HG03457 (cell line): ENCODE results near the gene PRIMPOL.
"Not testable (repeated sequence)": the region's sequence is repeated elsewhere in the genome, so short reads cannot be mapped to it uniquely, and the experiment has no call there.

Source experiments
- ATAC-seq: cut with Tn5 transposase; IDR thresholded peaks from one replicate; pipeline ENCODE4 v1.9.1; 2021; ENCODE audit warnings: moderate number of reproducible peaks; ENCODE audit not compliant: unreplicated experiment

PRIMPOL gene

DNA sequence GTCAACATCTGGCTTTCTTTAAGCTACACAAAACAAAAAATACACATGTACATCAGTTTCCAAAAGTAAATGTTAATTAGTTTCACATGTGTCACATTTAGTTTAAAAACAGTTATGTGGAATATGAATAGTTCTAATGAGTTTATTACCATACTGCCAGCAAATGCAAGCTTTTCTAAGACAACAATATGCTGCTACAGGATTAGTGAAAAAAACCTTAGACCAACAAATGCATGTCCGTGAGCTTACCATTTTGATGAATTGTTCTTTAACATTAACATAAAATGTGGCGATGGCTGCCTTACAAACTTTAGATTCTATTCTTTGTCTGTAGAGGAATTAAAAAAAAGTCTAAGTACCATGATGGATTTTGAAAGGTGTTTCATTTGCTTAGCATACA lies 52.6 kb downstream of the PRIMPOL start:
- ATAC-seq = no peak

DNA sequence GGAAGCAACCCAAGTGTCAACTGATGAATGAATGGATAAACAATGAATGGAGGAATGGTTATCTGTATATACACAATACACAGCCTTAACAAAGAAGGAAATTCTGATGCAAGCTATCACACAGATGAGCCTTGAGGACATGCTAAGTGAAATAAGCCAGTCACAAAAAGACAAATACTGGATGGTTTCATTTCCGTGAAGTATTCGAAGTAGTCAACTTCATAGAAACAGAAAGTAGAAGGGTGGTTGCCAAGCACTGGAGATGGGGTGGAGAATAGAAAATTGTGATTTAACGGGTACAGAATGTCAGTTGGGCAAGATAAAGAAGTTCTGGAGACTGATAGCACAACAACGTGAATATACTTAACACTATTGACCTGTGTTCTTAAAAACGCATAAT lies 56.2 kb downstream of the PRIMPOL start:
- ATAC-seq = no peak

DNA sequence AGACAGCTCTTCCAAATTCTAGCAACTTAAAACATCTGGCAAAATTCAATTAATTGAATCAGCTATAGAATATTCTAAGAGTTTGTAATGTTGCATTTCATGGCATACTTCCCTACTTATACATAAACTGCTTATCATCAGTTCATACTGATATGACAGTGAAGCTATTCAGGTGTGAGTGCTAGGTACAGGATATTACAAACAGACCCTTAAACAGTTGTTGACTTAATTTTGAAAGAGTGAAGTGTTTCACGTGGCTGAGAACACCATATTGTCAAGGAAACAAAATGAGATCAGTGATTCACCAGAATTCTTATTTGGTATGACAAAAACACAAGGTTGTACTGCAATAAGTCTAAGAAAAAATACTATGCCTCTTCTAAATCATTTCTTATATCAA lies 56.9 kb downstream of the PRIMPOL start:
- ATAC-seq = no peak

DNA sequence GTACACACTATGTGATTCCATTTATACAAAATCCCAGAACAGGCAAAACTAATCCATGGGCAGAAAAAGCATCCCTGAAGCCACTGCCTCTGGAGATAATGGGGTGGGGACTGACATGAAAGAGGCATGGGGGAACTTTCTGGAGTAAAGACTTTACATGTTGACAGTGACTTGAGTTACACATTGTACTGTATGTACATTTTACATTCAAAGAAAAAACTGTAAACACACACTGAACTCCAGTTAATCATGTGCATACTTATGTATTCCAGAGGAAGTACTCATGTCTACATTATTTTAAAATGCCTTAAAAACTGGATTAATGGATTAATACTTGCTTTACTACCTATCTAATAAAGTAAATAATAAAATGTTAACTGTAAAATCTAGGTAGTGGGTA lies 62.8 kb downstream of the PRIMPOL start:
- no peak for ATAC-seq

DNA sequence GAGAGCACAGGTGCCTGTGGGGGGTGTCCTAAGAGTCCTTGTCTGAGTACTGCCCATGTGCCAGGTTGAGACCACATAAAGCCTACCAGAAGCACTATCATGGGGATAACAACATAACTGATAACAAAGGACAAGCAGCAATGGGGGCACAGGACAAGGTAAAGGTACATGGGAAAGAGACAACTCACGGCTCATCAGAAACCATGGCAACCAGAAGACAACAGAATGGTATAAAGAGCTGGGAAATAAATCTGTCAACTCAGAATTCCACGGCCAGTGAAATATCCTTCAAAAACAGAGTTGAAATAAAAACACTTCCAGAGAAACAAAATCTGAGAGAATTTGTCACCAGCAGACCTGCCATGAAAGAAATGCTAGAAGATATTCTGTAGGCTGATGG lies 64.3 kb downstream of the PRIMPOL start:
- ATAC-seq = no peak

DNA sequence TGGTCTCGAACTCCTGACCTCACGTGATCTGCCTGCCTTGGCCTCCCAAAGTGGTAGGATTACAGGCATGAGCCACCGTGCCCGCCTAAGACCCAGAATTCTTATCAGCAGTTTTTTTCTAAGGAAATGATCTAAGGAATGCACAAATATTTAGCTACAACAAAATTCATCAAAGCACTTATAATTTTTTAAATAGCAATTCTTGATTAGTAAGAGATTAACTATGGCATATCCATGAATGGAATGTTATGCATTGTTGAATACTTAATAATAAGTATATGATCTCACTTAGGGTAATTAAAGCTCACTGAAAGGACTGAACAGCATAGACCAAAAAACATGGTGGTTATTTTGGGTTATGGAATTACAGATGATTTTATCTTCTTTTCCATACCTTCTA lies 66.0 kb downstream of the PRIMPOL start:
- no peak for ATAC-seq

DNA sequence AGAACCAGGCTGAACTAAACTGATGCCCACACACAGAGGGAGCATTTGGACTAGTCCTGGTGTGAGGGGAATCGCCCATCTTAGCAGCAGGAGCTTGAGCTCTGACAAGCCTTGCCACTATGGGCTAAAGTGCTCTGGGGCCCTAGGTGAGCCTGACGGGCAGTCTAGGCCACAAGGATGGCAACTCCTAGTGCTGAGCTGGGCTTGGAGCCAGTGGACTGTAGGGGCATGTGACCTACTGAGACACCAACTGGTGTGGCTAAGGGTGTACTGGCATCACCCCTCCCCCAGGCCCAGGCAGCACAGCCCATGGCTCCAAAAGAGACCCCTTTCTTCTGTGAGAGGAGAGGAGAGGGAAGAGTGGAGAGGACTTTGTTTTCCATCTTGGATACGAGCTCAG lies 69.9 kb downstream of the PRIMPOL start:
- ATAC-seq = no peak

DNA sequence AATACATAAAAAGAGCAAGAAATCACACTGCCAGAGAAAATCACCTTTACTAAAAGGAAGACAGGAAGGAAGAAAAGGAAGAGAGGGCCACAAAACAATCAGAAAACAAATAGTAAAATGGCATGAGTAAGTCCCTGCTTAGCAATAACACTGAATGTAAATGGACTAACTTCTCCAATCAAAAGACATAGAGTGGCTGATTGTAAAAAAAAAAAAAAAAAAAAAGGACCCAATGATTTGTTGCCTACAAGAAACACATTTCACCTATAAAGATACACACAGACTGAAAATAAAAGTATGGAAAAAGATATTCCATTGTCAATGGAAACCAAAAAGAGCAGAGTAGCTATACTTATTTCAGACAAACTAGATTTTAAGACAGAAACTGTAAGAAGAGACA lies 71.7 kb downstream of the PRIMPOL start:
- no peak for ATAC-seq

DNA sequence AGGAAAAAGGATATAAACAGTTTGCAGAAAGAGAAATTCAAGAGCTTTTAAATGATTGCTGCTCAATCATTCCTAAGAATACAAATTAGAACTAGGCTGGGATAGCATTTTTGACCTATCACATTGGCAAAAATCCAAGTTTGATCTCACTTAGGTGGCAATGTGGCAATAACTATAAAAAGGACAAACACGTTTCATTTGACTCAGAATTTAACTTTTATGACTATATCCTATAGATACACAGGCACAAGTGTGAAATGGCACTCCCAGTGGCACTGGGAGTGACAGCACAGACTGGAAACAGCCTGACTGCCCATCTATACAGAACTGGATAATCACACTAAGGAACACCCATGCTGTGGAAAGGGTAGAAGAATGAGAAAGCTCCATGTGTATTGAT lies 73.3 kb downstream of the PRIMPOL start:
- no peak for ATAC-seq

DNA sequence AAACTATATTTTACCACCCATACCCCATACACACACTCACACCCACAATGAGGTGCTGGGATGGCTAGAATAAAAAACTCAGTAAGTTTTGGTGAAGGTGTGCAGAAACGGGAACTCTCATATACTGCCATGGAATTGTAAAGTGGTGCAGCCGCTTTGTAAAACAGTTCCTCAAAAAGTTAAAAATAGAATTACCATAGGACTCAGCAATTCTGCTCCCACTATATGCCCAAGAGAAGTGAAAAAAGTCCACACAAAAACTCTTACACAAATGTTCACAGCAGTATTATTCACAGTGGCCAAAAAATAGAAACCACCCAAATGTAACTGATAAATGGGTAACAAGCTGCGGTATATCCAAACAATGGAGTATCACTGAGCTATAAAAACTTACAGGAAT lies 77.9 kb downstream of the PRIMPOL start:
- ATAC-seq = no peak

DNA sequence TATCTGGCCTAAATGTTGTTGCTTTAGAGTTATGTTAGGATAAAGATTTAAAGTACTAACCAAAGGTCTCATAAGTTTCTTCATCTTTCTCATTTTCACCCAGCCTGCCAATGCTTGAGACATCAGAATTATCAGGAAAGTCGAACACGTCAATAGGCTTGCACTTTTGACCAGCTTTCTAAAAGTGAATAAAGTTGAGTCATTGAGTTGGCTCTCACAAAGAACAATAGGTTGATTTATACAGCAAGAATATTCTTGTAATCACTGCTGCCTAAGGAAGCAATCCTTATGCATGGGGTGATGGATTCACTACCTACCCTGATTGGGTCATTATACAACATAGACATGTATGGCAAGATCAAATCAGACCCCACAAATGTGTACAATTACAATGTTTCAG lies 79.3 kb downstream of the PRIMPOL start:
- no peak for ATAC-seq

DNA sequence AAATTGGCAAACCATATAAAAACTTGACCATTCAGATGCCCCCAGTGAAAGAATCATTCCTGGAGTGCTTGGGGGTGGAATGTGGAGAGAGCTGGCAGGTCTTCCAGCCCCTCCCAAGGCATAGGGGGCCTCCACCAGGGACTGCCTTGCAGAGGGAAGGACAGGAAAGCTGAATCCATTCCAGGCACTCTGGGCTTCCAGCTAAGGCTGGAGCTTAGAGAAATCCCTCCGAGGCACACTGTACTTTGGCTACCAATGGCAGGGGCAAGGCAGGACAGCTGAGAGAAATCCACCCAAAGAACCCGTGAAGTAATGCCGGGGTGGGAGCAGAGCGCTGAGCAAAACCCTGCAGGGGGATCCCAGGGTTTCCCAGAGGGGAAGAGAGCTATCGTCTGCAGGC lies 80.4 kb downstream of the PRIMPOL start:
- no peak for ATAC-seq

DNA sequence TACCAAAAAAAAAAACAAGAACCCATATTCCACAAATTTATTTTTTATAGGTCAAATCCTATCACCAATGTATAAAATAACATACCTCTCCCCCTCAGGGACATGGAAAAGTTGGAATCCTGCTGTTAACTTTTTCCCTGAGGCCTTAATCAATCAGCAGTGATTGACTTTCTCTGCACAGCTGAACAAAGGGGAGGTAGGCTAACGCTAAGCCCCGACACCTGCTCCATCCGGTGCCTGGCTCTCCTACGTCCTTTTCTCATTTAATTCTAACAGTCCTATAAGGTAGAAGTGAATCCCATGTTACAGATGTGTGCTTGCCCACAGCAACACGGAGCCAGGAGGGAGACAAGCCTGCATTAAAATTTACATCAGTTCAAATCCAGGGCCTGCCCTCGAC lies 81.5 kb downstream of the PRIMPOL start:
- ATAC-seq = no peak

DNA sequence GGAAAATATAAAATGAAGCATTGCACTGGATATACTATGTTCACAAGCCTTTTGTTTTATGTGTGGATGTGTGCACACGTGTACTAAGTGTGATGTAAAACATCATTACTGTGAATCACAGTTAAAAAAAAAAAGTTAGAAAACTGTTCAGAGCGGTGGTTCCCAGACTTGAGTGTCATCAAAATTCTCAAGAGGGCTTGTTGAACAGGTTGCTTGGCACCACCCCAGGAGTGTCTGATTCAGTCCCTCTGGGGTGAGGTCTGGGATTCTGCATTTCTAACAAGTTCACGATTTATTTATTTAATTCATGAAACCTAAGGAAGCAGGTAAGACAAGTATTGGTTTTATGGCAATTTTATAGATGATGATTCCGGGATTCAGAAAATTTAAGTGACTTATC lies 82.6 kb downstream of the PRIMPOL start:
- no peak for ATAC-seq

DNA sequence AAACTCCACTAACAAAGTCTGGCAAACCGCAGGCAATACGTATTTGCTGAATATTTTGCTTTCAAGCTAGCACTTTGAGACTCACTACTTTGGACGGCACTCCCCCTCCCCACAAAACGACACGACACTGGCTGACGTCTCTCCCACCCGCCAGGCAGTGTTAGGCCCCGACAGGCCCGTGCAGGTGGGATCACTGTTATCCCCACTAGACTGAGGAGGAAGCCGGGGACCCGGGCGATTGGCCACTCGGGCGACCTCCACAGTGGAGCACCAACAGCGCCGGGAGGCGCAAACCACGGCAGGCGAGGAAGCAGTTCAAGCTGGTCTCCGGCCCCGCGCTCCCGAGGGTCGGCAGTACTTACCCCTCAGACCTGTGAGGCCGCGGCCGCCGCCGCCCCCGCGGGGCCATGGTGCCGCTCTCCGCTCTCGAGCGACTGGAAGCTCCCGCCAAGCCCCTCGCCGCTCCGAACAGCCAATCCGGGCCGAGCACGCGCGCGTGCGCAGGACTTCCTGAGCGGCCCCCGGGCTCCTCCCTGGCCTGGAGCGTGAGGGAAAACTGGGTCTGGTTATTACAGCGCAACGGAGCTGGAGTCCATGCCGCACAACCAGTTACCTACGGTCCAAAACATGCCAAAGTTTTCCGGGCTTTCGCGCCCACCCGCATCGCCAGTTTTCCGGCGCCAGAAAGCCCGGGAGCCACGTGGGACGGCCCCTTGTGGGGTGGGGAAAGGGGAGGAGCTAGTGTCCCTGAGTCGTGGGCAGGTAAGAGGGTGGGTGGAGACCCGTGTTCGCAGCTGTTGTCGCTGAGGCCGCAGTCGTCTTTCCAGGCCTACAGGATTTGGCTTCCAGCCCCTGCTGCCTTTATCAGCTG lies 84.4 kb downstream of the PRIMPOL start, which contains the start of gene CENPU:
Gene CENPU, minus strand, starts transcription at position 443 of the 871 bp plus-strand sequence. Its CDS starts 34 bp downstream, at position 409.
- peak; percentile 93 for ATAC-seq

DNA sequence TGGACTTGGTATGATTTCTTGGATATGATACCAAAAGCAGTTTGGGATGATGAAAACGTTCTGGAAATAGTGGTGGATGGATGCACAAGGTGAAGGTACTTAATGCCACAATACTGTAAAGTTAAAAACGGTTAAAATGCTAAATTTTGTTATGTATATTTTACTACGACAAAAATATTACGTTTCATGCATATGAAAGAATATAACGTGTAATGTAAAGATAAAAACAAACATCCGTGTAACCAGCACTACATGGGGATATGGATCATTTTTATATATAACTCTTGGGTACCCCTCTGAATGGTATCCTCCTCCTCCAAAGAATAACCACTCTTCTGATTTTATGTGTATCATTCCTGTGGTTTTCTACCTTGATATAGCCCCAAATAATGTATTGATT lies 85.2 kb downstream of the PRIMPOL start:
- ATAC-seq = no peak

DNA sequence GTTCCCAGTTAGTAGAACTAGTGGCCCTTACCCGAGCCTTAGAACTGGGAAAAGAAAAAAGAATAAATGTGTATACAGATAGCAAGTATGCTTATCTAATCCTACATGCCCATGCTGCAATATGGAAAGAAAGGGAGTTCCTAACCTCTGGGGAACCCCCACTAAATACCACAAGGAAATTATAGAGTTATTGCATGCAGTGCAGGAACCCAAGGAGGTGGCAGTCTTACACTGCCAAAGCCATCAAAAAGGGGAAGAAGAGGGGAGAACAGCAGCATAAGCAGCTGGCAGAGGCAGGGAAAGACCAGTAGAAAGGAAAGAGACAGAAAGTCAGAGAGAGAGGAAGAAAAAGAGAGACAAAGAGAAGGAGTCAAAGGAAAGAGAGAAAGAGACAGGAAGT lies 90.0 kb downstream of the PRIMPOL start:
- not testable (repeated sequence) for ATAC-seq

DNA sequence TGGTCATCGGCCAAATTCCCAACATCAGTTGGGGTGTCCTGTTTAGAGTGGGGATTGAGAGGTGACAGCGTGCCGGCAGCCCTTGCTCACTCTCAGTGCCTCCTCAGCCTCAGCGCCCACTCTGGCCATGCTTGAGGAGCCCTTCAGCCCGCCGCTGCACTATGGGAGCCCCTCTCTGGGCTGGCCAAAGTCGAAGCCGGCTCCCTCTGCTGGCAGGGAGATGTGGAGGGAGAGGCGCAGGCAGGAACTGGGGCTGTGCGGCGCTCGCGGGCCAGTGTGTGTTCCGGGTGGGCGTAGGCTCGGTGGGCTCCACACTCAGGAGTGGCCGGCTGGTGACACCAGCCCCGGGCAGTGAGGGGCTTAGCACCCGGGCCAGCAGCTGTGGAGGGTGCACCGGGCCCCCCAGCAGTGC lies 91.4 kb downstream of the PRIMPOL start:
- ATAC-seq = no peak

DNA sequence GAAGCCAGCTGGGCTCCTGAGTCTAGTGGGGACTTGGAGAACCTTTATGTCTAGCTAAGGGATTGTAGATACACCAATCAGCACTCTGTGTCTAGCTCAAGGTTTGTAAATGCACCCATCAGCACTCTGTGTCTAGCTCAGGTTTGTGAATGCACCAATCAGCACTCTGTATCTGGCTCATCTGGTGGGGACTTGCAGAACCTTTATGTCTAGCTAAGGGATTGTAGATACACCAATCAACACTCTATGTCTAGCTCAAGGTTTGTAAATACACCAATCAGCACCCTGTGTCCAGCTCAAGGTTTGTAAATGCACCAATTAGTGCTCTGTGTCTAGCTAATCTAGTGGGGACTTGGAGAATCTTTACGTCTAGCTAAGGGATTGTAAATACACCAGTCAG lies 92.1 kb downstream of the PRIMPOL start:
- not testable (repeated sequence) for ATAC-seq

DNA sequence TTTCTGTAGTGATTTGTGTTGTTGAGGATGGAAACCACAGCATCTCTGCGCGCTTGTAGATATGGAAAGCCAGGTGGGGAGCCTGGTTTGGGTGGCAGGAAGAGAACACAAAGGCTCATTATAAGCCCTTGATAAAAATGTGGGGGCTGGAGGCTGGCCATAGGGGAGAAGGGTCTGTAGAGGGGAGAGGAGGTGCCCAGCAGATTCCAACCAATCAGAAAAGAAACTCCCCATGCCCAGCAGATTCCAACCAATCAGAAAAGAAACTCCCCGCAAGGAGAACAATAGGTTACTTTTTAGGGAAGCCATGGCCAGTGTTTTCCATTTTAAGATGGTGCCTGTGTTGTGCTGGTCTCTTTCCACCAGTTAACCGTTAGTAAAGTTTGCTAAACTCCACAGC lies 94.1 kb downstream of the PRIMPOL start:
- no peak for ATAC-seq

DNA sequence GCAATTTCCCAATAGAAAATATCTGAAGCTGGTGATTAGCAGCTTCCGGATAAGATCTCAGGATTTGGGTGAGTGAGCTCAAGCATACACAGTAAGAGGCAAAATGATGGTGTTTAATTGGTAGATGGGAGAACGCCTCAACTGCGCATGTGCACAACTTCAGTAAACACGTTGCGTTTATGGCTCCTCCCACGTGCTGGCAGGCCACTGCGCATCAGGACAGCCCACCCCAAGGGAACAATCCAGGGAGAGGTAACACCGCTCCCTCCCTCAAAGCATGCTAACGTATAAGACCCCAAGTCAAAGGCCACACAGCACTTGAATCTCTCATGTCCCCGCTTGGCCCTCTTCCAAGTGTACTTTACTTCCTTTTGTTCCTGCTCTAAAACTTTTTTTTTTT lies 94.7 kb downstream of the PRIMPOL start:
- ATAC-seq = no peak
